WERI-Rb-1 (cell line): ENCODE results near the gene EEF1AKMT2.

Source experiments
- DNase-seq: peaks from one replicate; pipeline ENCODE4 v3.0.0-alpha.2; 2020
- H3K27ac ChIP-seq: fragments of 250-450 bp; sonication (Bioruptor Pico); 2 replicates; pipeline ENCODE4 v1.5.1; 2020; ENCODE audit warnings: mild to moderate bottlenecking, moderate library complexity
- H3K27me3 ChIP-seq: fragments of 250-450 bp; sonication (Bioruptor Pico); 2 replicates; pipeline ENCODE4 v1.5.1; 2021; ENCODE audit warnings: mild to moderate bottlenecking, low read depth, moderate library complexity; ENCODE audit not compliant: insufficient read depth, severe bottlenecking
- H3K36me3 ChIP-seq: fragments of 250-450 bp; sonication (Bioruptor Pico); 2 replicates; pipeline ENCODE4 v1.5.1; 2020; ENCODE audit warnings: mild to moderate bottlenecking, moderate library complexity
- H3K4me3 ChIP-seq: 2 replicates; pipeline ENCODE4 v1.5.1; 2011; ENCODE audit warnings: low read depth, mild to moderate bottlenecking, control low read depth, low read length
- H3K9me3 ChIP-seq: fragments of 250-450 bp; sonication (Bioruptor Pico); 2 replicates; pipeline ENCODE4 v1.5.1; 2021; ENCODE audit warnings: mild to moderate bottlenecking, moderate library complexity; ENCODE audit not compliant: severe bottlenecking
- CTCF ChIP-seq: IDR thresholded peaks from 2 replicates; pipeline ENCODE4 v1.5.1; 2011; ENCODE audit warnings: low read depth, mild to moderate bottlenecking, control low read depth, inconsistent platforms, low read length

The EEF1AKMT2 gene

DNA sequence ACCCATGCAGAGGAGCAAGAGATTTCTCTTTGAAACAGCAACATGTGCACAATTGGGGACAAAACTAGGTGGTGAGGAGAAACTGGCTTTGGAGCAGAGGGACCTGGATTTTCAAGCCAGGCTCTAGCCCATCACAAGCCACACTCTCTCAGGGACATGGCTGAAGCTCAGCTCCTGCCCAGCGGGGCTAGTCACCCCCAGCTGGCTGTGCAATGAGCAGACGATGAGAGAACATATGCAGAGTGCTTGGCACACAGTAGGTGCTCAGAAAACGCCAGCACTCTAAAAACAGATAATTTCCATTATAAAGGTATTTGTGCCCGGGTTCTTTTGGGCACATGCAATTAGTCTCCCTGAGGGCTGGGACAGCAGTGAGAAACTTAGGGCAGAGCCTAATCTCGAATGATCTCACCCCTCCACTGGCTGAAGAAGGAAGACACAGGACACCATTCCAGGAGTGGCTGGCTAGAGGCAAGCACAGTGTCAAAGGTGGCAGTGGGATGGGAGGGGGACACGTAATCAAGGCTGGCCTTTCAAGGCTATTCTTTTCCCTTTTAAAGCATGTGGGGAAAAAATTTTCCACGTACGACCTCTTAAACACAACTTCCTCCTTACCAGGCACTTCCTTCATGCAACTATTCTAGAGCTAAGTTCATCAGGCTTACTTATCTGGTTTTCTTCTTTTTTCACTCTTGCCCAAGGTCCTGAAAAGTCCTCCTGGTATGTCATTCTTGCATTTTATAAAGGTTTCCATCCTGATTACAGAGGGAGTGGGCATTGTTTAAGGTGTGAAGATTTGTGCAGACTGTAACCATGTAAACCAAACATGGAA lies 62.6 kb downstream of the EEF1AKMT2 start:
- Histone ChIP-seq H3K27ac (no peak overlapping the region), H3K9me3 (no peaks in the 10 kb centered on the region), H3K27me3 (no peaks in the 10 kb centered on the region), H3K4me3 (no peak overlapping the region), H3K36me3 (peaks cover 5% of the 10 kb centered on the region; the same call in 1 of the 2 replicates)
- TF ChIP-seq CTCF: no peak
- DNase-seq: no peak

GRCh38 chr10:124728071-124728829 lies 63.4 kb downstream of the EEF1AKMT2 start:
- DNase-seq: no peak
- H3K27ac ChIP-seq: no peak overlapping the region
- no peaks in the 10 kb centered on the region for H3K27me3 ChIP-seq
- H3K9me3 ChIP-seq: no peaks in the 10 kb centered on the region
- no peak for TF ChIP-seq CTCF
- peaks cover 8% of the 10 kb centered on the region for H3K36me3 ChIP-seq
- H3K4me3 ChIP-seq: no peak overlapping the region

DNA sequence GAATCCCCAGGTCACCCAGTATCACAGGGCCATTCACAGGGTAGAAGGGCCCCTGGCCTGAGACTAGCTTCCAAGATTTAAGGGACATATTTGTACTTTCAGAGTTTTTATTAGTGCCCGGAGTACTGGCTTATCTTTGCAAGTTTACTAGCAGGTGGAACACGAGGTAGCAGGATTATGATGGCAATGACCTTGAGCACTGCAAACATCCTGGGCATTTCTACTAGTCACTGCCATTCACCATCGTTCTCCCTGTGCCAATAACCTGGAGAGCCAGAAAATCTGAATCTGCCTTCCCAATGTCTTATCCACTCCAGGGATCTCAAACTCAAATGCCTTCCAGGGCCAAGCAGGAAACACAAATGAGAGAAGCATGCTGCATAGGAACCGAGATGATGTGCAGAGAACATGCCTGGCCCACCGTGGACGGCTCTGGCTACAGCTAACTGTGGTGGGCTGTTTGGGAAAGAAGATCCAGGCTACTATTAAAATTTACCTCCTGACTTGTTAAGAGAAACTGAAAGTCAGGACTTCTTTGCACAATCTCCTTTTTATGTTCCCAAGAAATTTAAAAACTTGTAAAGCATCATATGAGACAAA lies 64.2 kb downstream of the EEF1AKMT2 start:
- no peaks in the 10 kb centered on the region for H3K27me3 ChIP-seq

GRCh38 chr10:124725791-124726190 lies 65.9 kb downstream of the EEF1AKMT2 start:
- Histone ChIP-seq H3K27ac (no peak overlapping the region), H3K9me3 (no peaks in the 10 kb centered on the region)

More for the DNA sequence above, 64.2 kb downstream of the EEF1AKMT2 start:
- no peak for DNase-seq
- Histone ChIP-seq H3K36me3 (peaks cover 10% of the 10 kb centered on the region), H3K9me3 (no peaks in the 10 kb centered on the region), H3K4me3 (no peak overlapping the region), H3K27ac (no peak overlapping the region)
- no peak for TF ChIP-seq CTCF

GRCh38 chr10:124725171-124725631 lies 66.5 kb downstream of the EEF1AKMT2 start:
- no peak overlapping the region for H3K27ac ChIP-seq
- H3K9me3 ChIP-seq: no peaks in the 10 kb centered on the region
- no peak overlapping the region for H3K4me3 ChIP-seq
- TF ChIP-seq CTCF: no peak
- peaks cover 16% of the 10 kb centered on the region for H3K36me3 ChIP-seq
- H3K27me3 ChIP-seq: no peaks in the 10 kb centered on the region
- no peak for DNase-seq

More at GRCh38 chr10:124725791-124726190, 65.9 kb downstream of the EEF1AKMT2 start:
- Histone ChIP-seq H3K4me3 (no peak overlapping the region), H3K27me3 (no peaks in the 10 kb centered on the region), H3K36me3 (peaks cover 13% of the 10 kb centered on the region)
- no peak for TF ChIP-seq CTCF
- no peak for DNase-seq
